Measurements from ENCODE around the gene ZNF280B. TPM values are rescaled to one million over a fixed set of nuclear protein-coding genes. Genes with fewer than 3 reads are reported as not detected.
A peak's percentile ranks its signal among the peaks of the same experiment; 100 is the strongest.

ZNF280B gene
- total and polyA plus RNA-seq, 2 experiments from 2014 or later, result 0.86 to 1.9 TPM

- Histone ChIP-seq H3K4me3 (no peak overlapping the region), H3K27ac (no peak overlapping the region), H3K27me3 (no peaks in the 10 kb centered on the region), H3K4me1 (ENCODE audit: low read depth) (no peaks in the 10 kb centered on the region), H3K36me3 (peaks cover 5% of the 10 kb centered on the region), H3K9me3 (ENCODE audit: low read depth) (no peaks in the 10 kb centered on the region)
- no peak for DNase-seq (ENCODE audit: low read depth in 1 of 2, low spot score in 1 of 2)
- TF ChIP-seq CTCF (IDR thresholded peaks at IDR 0.05; ENCODE audit: low read depth, low read length), result no peak
These were observed 21.5 kb downstream of the ZNF280B start for GRCh38 chr22:22487059-22487458.

GRCh38 chr22:22486132-22486899, 22.2 kb downstream of the ZNF280B start:
- H3K4me1 ChIP-seq (ENCODE audit: low read depth), result no peaks in the 10 kb centered on the region
- DNase-seq (ENCODE audit: low read depth in 1 of 2, low spot score in 1 of 2), result no peak
- no peaks in the 10 kb centered on the region for H3K9me3 ChIP-seq (ENCODE audit: low read depth)
- TF ChIP-seq CTCF (IDR thresholded peaks at IDR 0.05; ENCODE audit: low read depth, low read length), result no peak
- no peaks in the 10 kb centered on the region for H3K36me3 ChIP-seq
- no peaks in the 10 kb centered on the region for H3K27me3 ChIP-seq
- H3K27ac ChIP-seq, result peak overlapping the region; percentile 48
- H3K4me3 ChIP-seq, result no peak overlapping the region

- H3K27ac ChIP-seq, result no peak overlapping the region
- no peak for TF ChIP-seq CTCF (IDR thresholded peaks at IDR 0.05; ENCODE audit: low read depth, low read length)
- no peaks in the 10 kb centered on the region for H3K36me3 ChIP-seq
- H3K4me1 ChIP-seq (ENCODE audit: low read depth), result no peaks in the 10 kb centered on the region
- DNase-seq (ENCODE audit: low read depth in 1 of 2, low spot score in 1 of 2), result no peak
- no peaks in the 10 kb centered on the region for H3K9me3 ChIP-seq (ENCODE audit: low read depth)
- no peaks in the 10 kb centered on the region for H3K27me3 ChIP-seq
- H3K4me3 ChIP-seq, result no peak overlapping the region
These were observed 23.0 kb downstream of the ZNF280B start for GRCh38 chr22:22485524-22485923.

GRCh38 chr22:22484023-22484422, 24.5 kb downstream of the ZNF280B start:
- Histone ChIP-seq H3K4me3 (no peak overlapping the region), H3K27me3 (no peaks in the 10 kb centered on the region), H3K27ac (no peak overlapping the region), H3K4me1 (ENCODE audit: low read depth) (no peaks in the 10 kb centered on the region), H3K36me3 (no peaks in the 10 kb centered on the region), H3K9me3 (ENCODE audit: low read depth) (no peaks in the 10 kb centered on the region)
- no peak for TF ChIP-seq CTCF (IDR thresholded peaks at IDR 0.05; ENCODE audit: low read depth, low read length)
- DNase-seq (ENCODE audit: low read depth in 1 of 2, low spot score in 1 of 2), result no peak

GRCh38 chr22:22480940-22481339, 27.6 kb downstream of the ZNF280B start:
- no peak for TF ChIP-seq CTCF (IDR thresholded peaks at IDR 0.05; ENCODE audit: low read depth, low read length)
- Histone ChIP-seq H3K27me3 (no peaks in the 10 kb centered on the region), H3K27ac (no peak overlapping the region), H3K4me1 (ENCODE audit: low read depth) (no peaks in the 10 kb centered on the region), H3K36me3 (no peaks in the 10 kb centered on the region), H3K9me3 (ENCODE audit: low read depth) (no peaks in the 10 kb centered on the region), H3K4me3 (no peak overlapping the region)
- no peak for DNase-seq (ENCODE audit: low read depth in 1 of 2, low spot score in 1 of 2)

Measured in cardiac muscle cell (in vitro differentiated cells and primary cell).